NCI-H146 treated with DMSO at 0.1 percent for 48 hours (cell line): ENCODE data around the gene RPL29.

Source experiments
- DNase-seq: peaks from one replicate; lab custom pipeline; 2025; ENCODE audit not compliant: unreplicated experiment; lab: John Stamatoyannopoulos, UW

Gene RPL29

GRCh38 chr3:51983578-51984268 lies 12.0 kb downstream of the RPL29 start:
- DNase-seq: no peak

- DNase-seq: no peak
Observed at GRCh38 chr3:51982838-51983577, 12.7 kb downstream of the RPL29 start, which contains the start of gene ACY1. TSS of gene ACY1 (plus strand) at chr3:51983535. CDS start at chr3:51984065, 530 bp downstream.

- peak; percentile 36 for DNase-seq
Observed at GRCh38 chr3:51982352-51982837, 13.3 kb downstream of the RPL29 start.

- DNase-seq: no peak
Observed at GRCh38 chr3:51980253-51980652, 15.4 kb downstream of the RPL29 start.

- no peak for DNase-seq
Observed at GRCh38 chr3:51978143-51978502, 17.6 kb downstream of the RPL29 start.

GRCh38 chr3:51977446-51978142 lies 18.1 kb downstream of the RPL29 start:
- DNase-seq: no peak

GRCh38 chr3:51975852-51976549 lies 19.7 kb downstream of the RPL29 start:
- DNase-seq: peak; percentile 18

GRCh38 chr3:51974963-51975851 lies 20.5 kb downstream of the RPL29 start, which contains the start of gene ABHD14A:
TSS of gene ABHD14A (plus strand) at chr3:51975064. CDS start at chr3:51975136, 72 bp downstream.
- no peak for DNase-seq

- no peak for DNase-seq
Observed at GRCh38 chr3:51974277-51974962, 21.3 kb downstream of the RPL29 start.

- DNase-seq: no peak
Observed at GRCh38 chr3:51971350-51971749, 24.3 kb downstream of the RPL29 start.

- no peak for DNase-seq
Observed at GRCh38 chr3:51970606-51971300, 24.9 kb downstream of the RPL29 start.

- DNase-seq: no peak
Observed at GRCh38 chr3:51969841-51970240, 25.9 kb downstream of the RPL29 start.

GRCh38 chr3:51968883-51969678 lies 26.6 kb downstream of the RPL29 start:
- no peak for DNase-seq

GRCh38 chr3:51968170-51968775 lies 27.4 kb downstream of the RPL29 start:
- no peak for DNase-seq

GRCh38 chr3:51967384-51968169 lies 28.1 kb downstream of the RPL29 start, which contains the start of gene PCBP4:
TSS of gene PCBP4 (minus strand) at chr3:51967454. CDS start at chr3:51961240, 6,214 bp downstream.
- no peak for DNase-seq

GRCh38 chr3:51966922-51967383 lies 28.7 kb downstream of the RPL29 start:
- no peak for DNase-seq

- no peak for DNase-seq
Observed at GRCh38 chr3:51966486-51966885, 29.2 kb downstream of the RPL29 start.
